Fibroblast of lung (primary cell): ENCODE measurements around the gene ZNF644. TPM values are rescaled to one million over a fixed set of nuclear protein-coding genes. Genes with fewer than 3 reads are reported as not detected.

Experiments used
- DNase-seq, 2 donors: peaks; one replicate each; pipeline versions ENCODE4 v3.0.0 to v3.0.0-alpha.2; 2010; ENCODE audit warnings: low read depth in 2 of 2
- H2AFZ ChIP-seq: 2 replicates; pipeline ENCODE4 v1.5.1; 2012; ENCODE audit warnings: low read length, control low read depth, inconsistent platforms
- H3K27ac ChIP-seq: 2 replicates; pipeline ENCODE4 v1.5.1; 2011; ENCODE audit warnings: low read length, control low read depth; ENCODE audit not compliant: insufficient read depth
- H3K27me3 ChIP-seq: 2 replicates; pipeline ENCODE4 v1.5.1; 2011; ENCODE audit warnings: mild to moderate bottlenecking, low read length; ENCODE audit not compliant: control insufficient read depth, insufficient read depth
- H3K36me3 ChIP-seq: 2 replicates; pipeline ENCODE4 v1.5.1; 2011; ENCODE audit warnings: low read length; ENCODE audit not compliant: control insufficient read depth, insufficient read depth
- H3K4me1 ChIP-seq: 2 replicates; pipeline ENCODE4 v1.5.1; 2011; ENCODE audit warnings: low read length; ENCODE audit not compliant: control insufficient read depth, insufficient read depth; ENCODE audit errors: extremely low read depth
- H3K4me2 ChIP-seq: 2 replicates; pipeline ENCODE4 v1.5.1; 2011; ENCODE audit warnings: low read length, control low read depth; ENCODE audit not compliant: insufficient read depth; ENCODE audit errors: extremely low read depth
- H3K4me3 ChIP-seq, 4 experiments: fragments of 200-600 bp in 1 of 4; sonication (generic) in 1 of 4; replicated peaks in 1 of 4; 2 replicates each; pipeline ENCODE4 v1.5.1; 2011 to 2016; ENCODE audit warnings: low read length in 4 of 4, low read depth in 3 of 4, mild to moderate bottlenecking in 3 of 4, control low read depth in 2 of 4, inconsistent platforms in 1 of 4, mixed read lengths in 1 of 4; ENCODE audit not compliant: insufficient read depth in 1 of 4; ENCODE audit errors: control extremely low read depth in 1 of 4
- H3K79me2 ChIP-seq: 2 replicates; pipeline ENCODE4 v1.5.1; 2012; ENCODE audit warnings: mild to moderate bottlenecking, low read length, inconsistent platforms; ENCODE audit not compliant: control insufficient read depth, insufficient read depth
- H3K9ac ChIP-seq: 2 replicates; pipeline ENCODE4 v1.5.1; 2011; ENCODE audit warnings: mild to moderate bottlenecking, low read length, control low read depth; ENCODE audit not compliant: insufficient read depth
- H3K9me3 ChIP-seq: 2 replicates; pipeline ENCODE4 v1.5.1; 2012; ENCODE audit warnings: low read depth, low read length; ENCODE audit not compliant: control insufficient read depth, insufficient read depth
- H4K20me1 ChIP-seq: 2 replicates; pipeline ENCODE4 v1.5.1; 2011; ENCODE audit warnings: low read length; ENCODE audit not compliant: control insufficient read depth, insufficient read depth; ENCODE audit errors: extremely low read depth
- CTCF ChIP-seq, 2 donors: IDR thresholded peaks in 1 of 2; conservative IDR thresholded peaks in 1 of 2; 1 replicate in 1 of 2; 2 replicates in 1 of 2; pipeline ENCODE4 v1.5.1; 2011 to 2012; ENCODE audit warnings: low read length in 2 of 2, control low read depth in 1 of 2, inconsistent platforms in 1 of 2, low read depth in 1 of 2, mild to moderate bottlenecking in 1 of 2
- EZH2 ChIP-seq: IDR thresholded peaks from 2 replicates; pipeline ENCODE4 v1.5.1; 2012; ENCODE audit warnings: low read length, control low read depth, mild to moderate bottlenecking; ENCODE audit errors: missing control alignments
- polyA plus RNA-seq, 2 donors: library from polyadenylated mRNA; depleted of rRNA in 1 of 2; stranded (reverse) in 1 of 2; unstranded in 1 of 2; fragments of >200 nt; gene quantifications; 2 replicates each; pipeline ENCODE4 v1.2.1, GENCODE V29; 2011 to 2012; ENCODE audit warnings: missing spikeins in 1 of 2
- total RNA-seq: library from RNA; depleted of rRNA; stranded (reverse); fragments of >200 nt; gene quantifications from 2 replicates; pipeline ENCODE4 v1.2.1, GENCODE V29; 2014

ZNF644 gene
- total and polyA plus RNA-seq, 2 donors (not counting 1 experiment from before 2014, with no cell fraction given), result 25.6 to 56.8 TPM

GRCh38 chr1:90951009-90951408 is 70.8 kb downstream of the ZNF644 start:
- TF ChIP-seq EZH2 (no peak), CTCF (conservative IDR thresholded peaks at IDR 0.05 in 1 of 2, IDR thresholded peaks at IDR 0.05 in 1 of 2; ENCODE audit: low read depth in 1 of 2, low read length in 2 of 2) (no peak)
- no peak for DNase-seq

DNA sequence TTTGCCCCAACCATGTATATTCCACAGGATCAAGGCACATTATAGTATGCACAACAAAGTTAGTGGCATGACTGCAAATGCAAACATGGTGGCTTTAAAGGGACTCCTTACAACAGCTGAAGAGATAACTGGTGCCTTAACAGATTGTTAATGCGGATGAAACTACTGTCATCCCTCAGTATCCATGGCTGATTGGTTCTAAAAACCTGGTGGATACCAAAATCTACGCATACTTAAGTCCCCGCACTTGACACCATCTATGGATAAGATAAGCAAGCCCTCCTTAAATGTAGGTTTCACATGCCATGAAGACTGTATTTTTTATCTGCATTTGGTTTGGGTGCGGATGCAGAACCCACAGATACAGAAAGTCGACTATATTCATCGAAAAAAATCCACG is 73.5 kb downstream of the ZNF644 start:
- Histone ChIP-seq H2AFZ (no peak overlapping the region), H3K27me3 (no peaks in the 10 kb centered on the region), H3K4me2 (no peak overlapping the region), H3K9ac (no peak overlapping the region), H3K79me2 (peaks cover 42% of the 10 kb centered on the region), H4K20me1 (peaks cover 2% of the 10 kb centered on the region), H3K36me3 (no peaks in the 10 kb centered on the region), H3K9me3 (no peaks in the 10 kb centered on the region), H3K27ac (no peak overlapping the region), H3K4me1 (no peaks in the 10 kb centered on the region), H3K4me3 (no peak overlapping the region)
- TF ChIP-seq CTCF (conservative IDR thresholded peaks at IDR 0.05 in 1 of 2, IDR thresholded peaks at IDR 0.05 in 1 of 2; ENCODE audit: low read depth in 1 of 2, low read length in 2 of 2), result no peak
- TF ChIP-seq EZH2, result no peak
- DNase-seq, result no peak

More at GRCh38 chr1:90951009-90951408, 70.8 kb downstream of the ZNF644 start:
- no peak overlapping the region for H3K27ac ChIP-seq
- H3K4me2 ChIP-seq, result no peak overlapping the region
- no peaks in the 10 kb centered on the region for H3K27me3 ChIP-seq
- H3K4me3 ChIP-seq, result no peak overlapping the region
- H4K20me1 ChIP-seq, result no peaks in the 10 kb centered on the region
- H3K36me3 ChIP-seq, result no peaks in the 10 kb centered on the region
- no peaks in the 10 kb centered on the region for H3K4me1 ChIP-seq
- H3K9ac ChIP-seq, result no peak overlapping the region
- H3K9me3 ChIP-seq, result no peaks in the 10 kb centered on the region
- H3K79me2 ChIP-seq, result peaks cover 47% of the 10 kb centered on the region
- H2AFZ ChIP-seq, result no peak overlapping the region

DNA sequence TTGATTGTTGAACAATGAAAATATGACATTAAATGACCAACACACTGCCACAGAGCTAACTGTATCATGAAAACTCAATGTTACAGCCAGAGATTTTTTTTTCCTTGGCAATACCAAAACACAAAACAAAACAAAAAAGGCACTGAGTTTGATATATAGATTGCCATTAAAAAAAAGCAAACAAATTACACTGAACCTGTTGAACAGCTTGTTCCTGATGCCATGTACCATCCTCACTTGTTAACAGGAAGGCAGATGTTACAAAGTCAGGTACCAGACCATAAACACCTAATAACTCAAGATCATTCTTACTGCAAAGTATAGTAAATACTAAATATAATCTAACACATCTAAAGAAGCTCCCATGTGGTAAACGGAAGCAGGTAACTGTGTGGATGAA is 75.2 kb downstream of the ZNF644 start:
- Histone ChIP-seq H4K20me1 (peaks cover 2% of the 10 kb centered on the region), H3K79me2 (peaks cover 30% of the 10 kb centered on the region), H3K4me2 (no peak overlapping the region), H3K27me3 (no peaks in the 10 kb centered on the region), H3K9me3 (no peaks in the 10 kb centered on the region), H3K4me1 (no peaks in the 10 kb centered on the region), H3K9ac (no peak overlapping the region), H3K4me3 (no peak overlapping the region), H3K27ac (no peak overlapping the region), H2AFZ (no peak overlapping the region), H3K36me3 (no peaks in the 10 kb centered on the region)
- no peak for TF ChIP-seq CTCF (conservative IDR thresholded peaks at IDR 0.05 in 1 of 2, IDR thresholded peaks at IDR 0.05 in 1 of 2; ENCODE audit: low read depth in 1 of 2, low read length in 2 of 2)
- TF ChIP-seq EZH2, result no peak
- DNase-seq, result no peak
